HUDEP-2 (cell line): ENCODE data around the gene MSI1.

Experiments
- DNase-seq, 76 experiments: peaks; one replicate each; lab custom pipeline; 2025; ENCODE audit not compliant: unreplicated experiment in 76 of 76; lab: John Stamatoyannopoulos, UW

MSI1 gene

DNA sequence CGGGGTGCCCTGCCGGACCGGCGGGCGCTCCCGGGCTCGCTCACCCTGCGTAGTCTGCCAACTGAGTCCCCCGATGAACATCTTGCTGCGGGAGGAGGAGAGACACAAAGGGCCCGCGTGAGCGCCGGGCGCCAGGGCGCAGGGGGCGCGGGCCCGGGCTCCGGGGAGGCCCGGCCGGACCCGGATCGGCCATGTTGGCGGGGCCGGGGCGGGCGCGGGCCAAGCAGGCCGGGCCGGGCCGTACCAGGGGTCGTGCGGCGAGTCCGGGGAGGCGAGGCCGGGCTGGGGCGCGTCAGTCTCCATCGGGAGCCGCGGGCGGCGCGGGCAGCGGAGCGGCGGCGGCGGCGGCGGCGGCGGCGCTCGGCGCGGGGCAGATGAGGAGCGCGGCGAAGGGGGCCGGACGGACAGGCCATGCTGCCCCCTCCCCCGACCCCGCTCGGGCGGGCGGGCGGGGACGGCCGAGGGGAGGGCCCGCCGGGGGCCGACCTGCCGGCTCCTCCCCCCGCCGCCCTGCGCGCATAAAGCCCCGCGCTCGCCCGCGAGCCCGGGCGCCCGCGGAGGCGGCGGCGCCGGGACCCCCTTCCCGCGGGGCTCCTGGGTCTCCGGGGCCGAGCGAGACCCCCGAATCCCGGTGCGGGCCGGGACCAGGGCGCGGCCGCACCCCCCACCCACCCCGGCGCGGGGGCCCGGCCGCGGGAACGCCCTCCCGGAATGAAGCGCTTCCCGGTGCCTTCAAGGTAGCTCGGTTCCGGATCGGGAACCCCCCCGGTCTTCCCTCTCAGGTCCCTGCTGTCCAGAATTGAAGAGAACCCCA, at the start of gene MSI1:
TSS of gene MSI1 (minus strand) at position 376 of the 814 bp plus-strand sequence. CDS start at position 303, 73 bp downstream.
- no peak for DNase-seq

DNA sequence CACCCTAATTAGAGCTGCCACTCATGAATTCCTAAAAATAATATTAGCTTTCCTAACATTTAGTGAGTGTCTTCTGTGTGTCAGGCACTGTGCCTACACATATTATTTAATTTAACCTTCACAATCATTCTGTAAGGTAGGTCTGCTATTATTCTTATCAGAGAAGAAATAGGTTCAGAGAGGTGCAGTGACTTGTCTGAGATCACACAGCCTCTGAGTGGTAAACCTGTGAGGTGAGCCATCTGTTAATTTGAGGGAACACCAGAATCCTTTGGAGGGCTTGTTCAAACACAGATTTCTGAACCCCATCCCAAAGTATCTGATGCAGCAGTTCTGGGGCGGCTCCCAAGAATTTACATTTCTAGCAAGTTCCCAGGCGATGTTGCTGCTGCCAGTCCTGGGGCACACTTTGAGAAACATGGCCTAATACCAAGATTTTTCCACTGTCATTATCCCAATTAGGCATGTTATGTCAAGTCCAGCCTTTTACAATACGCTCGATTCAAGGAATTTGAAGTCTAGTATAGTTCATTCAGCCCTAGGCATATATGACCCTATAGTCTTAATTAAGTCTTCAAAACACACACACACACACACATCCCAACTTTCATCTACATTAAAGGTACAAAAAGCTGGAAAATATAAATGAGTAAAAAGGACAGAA, 49.1 kb upstream of the MSI1 start:
- DNase-seq, result no peak

DNA sequence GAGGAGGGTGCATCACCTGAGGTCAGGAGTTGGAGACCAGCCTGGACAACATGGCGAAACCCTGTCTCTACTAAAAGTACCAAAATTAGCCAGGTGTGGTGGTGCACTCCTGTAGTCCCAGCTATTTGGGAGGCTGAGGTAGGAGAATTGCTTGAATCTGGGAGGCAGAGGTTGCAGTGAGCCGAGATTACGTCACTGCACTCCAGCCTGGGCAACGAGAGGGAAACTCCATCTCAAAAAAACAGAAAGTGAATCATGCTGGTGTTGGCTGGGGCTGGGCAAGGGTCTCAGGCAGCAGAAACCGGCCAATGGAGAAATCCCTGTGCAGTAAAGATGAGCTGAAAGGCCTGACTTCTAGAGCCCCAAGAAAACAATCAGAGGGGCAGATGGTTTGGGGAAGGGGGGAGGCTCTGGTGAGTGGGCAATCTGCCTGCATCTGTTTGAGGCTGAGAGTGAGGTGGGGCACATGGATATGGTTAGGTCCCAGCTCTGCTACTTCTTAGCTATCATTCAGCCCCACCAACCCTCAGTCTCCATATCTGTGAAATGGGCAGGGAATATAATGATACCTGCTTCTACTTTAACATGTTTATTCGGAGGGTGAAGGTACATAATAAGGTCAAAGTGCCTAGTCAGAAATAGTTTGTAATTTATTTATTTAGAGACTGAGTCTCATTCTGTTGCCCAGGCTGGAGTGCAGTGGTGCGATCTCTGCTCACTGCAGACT, 47.7 kb upstream of the MSI1 start:
- no peak for DNase-seq

DNA sequence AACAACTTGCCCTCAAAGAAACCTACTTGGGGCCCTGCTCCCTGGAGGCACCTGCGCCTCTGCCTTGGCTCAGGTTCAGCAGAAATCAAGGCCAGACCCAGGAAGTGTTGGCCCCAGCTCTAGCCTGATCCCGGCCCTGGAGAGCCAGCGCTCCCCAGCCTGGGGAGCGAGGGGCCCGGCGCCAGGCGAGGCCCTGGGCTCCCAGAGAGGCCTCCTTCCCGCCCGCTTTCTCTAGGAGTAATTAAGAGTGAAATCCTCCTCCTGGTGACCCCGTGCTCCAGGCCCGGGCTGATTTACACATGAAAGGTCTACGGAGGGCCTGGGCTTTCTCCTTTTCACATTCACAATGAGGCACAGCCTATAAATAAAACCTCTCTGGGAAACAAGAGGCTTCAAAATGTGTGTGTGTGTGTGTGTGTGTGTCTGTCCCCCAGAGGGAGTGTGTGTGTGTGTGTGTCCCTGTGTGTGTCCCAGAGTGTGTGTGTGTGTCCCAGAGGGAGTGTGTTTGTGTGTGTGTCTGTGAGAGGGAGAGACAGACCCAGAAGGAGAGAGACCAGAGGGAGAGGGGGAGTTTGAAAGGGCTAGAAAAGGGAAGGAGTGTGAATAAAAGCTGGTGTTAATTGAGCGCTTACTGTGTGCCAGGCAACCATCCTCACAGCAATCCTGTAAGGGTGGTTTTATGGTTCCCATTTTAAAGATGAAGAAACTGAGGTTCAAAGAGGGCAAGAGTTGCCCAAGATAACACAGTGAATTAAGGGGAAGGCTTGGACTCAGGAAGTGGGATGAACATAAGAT, 45.1 kb upstream of the MSI1 start:
- DNase-seq, result no peak

DNA sequence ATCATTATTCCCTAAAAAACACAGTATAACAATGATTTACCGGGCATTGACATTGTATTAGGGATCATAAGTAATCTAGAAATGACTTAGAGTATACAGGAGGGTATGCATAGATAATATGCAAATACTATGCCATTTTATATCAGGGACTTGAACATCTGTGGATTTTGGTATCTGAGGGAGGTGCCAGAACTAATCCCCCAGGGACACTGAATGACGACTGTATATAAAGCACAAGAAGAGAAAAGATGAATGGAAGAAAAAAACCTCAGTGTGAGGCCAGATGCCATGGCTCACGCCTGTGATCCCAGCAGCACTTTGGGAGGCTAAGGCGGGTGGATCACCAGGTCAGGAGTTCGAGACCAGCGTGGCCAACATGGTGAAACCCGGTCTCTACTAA, 43.5 kb upstream of the MSI1 start:
- no peak for DNase-seq

- no peak for DNase-seq
Measured at GRCh38 chr12:120408771-120409170, 39.8 kb upstream of the MSI1 start.

DNA sequence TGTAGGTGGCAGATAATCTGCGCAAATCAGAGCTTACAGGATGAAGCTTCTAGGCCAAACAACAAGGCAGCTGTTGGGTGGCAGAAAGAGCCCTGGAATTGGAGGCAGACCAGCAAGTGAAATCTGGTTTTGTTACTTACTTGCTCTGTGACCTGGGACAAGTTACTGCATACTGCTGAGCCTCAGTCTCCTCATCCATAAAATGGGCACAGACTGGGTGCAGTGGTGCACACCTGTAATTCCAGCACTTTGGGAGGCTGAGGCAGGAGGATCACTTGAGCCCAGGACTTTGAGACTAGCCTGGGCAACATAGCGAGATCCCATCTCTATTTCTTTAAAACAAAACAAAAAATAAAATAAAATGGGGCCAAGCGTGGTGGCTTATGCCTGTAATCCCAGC, 37.6 kb upstream of the MSI1 start:
- no peak for DNase-seq

DNA sequence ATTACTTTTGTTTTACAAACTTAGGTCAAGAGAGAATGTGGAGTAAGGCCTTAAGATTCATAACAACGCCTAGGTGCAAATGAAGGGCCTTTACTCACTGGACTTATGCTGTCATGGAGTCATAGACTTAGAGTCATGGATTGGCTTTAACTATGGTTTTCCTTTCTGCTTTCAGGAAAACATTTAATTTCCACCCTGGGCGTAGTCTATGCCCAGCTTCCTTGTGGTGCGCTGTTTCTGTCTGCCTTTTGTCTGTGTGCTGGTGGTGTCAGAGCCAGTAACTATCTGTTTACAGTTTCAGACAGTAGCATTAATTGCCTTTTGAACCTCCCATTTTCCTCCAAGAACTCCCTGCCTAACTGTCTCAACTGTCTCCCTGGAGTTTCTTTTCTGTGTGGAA, 37.1 kb upstream of the MSI1 start:
- DNase-seq, result no peak

- DNase-seq, result no peak
Measured at GRCh38 chr12:120404271-120404670, 35.3 kb upstream of the MSI1 start.

DNA sequence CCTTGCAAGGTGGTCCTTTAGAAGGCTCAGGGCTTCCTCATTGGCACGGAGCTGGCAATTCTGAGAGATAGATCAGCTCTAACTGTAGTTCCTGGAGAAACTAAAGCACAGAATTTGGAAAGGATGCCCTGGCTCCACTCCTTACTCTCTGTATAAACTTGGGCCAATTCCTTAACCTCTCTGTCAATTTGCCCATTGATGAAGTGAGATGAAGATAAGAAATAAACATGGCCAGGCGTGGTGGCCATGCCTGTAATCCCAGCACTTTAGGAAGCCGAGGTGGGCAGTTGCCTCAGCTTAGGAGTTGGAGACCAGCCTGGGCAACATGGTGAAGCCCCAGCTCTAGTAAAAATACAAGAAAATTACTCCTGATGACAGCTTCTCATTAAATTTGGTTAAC, 34.9 kb upstream of the MSI1 start:
- no peak for DNase-seq

- DNase-seq, result no peak
Measured at GRCh38 chr12:120402217-120402616, 33.3 kb upstream of the MSI1 start.

DNA sequence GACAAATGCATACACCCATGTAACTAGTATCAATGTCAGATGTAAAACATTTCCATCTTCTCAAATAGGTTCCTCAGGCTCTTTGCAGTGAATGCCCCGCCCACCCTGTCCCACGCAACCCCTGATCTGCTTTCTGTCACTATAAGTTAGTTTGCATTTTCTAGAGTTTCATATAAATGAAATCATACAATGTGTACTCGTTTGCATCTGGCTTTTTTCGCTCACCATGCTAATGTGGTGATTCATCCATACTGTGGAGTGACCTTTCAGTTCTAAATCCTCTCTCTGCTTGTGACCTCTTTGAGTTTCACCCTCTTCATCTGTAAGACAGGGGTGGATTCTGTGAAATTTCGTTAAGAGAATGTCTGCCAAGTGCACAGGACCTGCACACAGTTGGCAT, 30.6 kb upstream of the MSI1 start:
- no peak for DNase-seq

- no peak for DNase-seq
Measured at GRCh38 chr12:120397824-120398540, 29.0 kb upstream of the MSI1 start.

DNA sequence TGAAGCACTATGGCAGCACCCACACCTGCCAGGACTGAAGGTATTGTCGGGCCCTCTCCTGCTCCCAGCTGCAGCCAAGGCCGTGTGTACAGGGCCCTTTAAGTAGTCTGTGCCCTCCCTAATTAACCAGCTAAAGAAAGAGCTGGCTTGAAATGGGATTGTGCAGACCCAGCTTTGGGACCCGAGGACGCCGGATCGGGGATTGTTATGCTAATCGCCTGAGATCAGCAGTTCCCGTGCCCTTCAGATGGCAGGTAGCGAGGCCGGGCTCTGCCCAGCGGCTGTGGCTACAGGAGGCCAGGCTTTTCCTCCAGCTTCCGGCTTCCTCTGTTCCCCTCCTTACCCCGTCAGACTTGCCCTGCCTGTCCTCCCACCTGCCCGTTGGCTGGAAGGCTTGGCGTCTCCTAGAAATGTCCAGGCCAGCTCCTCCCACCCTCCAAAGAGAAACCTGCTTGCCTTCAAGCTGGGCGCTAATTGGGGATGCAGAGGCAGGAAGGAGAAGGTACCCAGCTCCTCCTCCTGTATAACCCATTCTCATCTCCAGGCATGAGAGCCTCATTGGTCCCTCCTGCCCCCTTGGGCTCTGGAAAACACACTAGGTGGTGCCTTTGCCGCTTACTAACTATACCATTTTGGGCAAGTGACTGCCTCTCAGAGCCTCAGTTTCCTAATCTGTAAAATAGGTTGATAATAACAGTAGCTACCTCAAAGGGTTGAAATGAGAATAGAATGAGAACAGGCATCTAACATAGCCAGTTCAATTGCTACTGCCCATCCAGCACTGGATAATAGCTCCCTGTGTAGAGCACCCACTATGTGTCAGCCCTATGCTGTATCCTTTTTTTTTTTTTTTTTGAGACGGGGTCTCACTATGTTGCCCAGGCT, 25.8 kb upstream of the MSI1 start:
- no peak for DNase-seq

GRCh38 chr12:120390540-120391120, 21.7 kb upstream of the MSI1 start:
- no peak for DNase-seq

- no peak for DNase-seq
Measured at GRCh38 chr12:120388691-120389481, 19.9 kb upstream of the MSI1 start.

DNA sequence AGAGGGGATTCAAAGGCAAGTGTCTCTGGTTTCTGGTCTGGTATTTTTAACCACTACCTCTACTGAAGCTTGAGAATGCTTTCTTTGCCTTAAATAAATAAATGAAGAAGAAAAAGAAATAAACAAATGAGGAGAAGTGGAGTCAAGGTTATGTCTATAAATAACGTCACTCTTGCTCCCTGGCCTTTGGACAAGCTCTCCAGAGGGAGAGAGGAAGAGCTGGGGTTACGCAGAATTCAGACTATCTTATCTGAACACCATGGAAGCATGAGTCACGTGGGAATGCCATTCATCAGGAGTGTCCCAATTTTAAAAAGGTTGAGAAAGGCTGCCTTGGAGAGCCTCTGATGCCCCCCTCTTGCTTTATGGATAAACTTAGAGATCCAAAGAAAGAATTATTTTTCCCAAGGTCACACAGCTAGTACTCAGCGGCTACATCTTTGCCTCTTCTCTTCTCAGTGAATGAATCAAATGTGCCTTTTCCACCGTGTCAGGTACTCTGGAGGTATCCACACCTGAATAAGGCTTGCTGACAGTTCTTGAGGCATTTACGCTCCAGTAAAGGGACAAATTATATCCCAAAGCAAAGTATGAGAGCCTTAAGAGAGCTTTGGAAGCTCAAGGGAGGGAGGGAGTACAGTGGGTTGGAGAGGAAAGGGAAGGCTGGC, 12.9 kb upstream of the MSI1 start:
- DNase-seq, result no peak

- no peak for DNase-seq
Measured at GRCh38 chr12:120378036-120378435, 9.1 kb upstream of the MSI1 start.
